A549 (cell line): ENCODE results near the gene RUFY1. TPM values are rescaled to one million over a fixed set of nuclear protein-coding genes. Genes with fewer than 3 reads are reported as not detected.
"Not testable (repeated sequence)": the region's sequence is repeated elsewhere in the genome, so short reads cannot be mapped to it uniquely, and the experiment has no call there.

Source experiments
- ATAC-seq, 2 experiments: fragments of 200-7000 bp in 1 of 2; fragments of >200 bp in 1 of 2; cut with Nextera tagmentation in 1 of 2; cut with Tn5 transposase in 1 of 2; 3 replicates each; pipeline versions ENCODE4 v1.8.0 to v1.9.1; 2018 to 2020; ENCODE audit warnings: mild to moderate bottlenecking in 1 of 2, moderate library complexity in 1 of 2
- CTCF ChIA-PET: fragments of 300-600 bp; sonication (Branson Sonifier 250); formaldehyde crosslinking; extraction: SDS; loops from one replicate; lab custom pipeline; 2021; ENCODE audit warnings: antibody characterized with exemption, inconsistent platforms; lab: Yijun Ruan, JAX
- POLR2A ChIA-PET: fragments of 350-600 bp; formaldehyde crosslinking; extraction: SDS; loops from one replicate; lab custom pipeline; 2021; ENCODE audit warnings: antibody characterized with exemption, inconsistent platforms; lab: Yijun Ruan, JAX
- DNase-seq, 2 experiments: peaks; one replicate each; pipeline versions ENCODE4 v3.0.0 to v3.0.0-alpha.2; 2011 to 2016; ENCODE audit warnings: low read depth in 1 of 2, low spot score in 1 of 2
- FAIRE-seq: peaks from 2 replicates; lab custom pipeline; 2011; peaks lifted over from hg19 to GRCh38; lab: Jason Lieb, UNC
- H3K27ac ChIP-seq, 2 experiments: fragments of >200 bp; sonication (Bioruptor Twin); formaldehyde crosslinking; 3 replicates each; pipeline ENCODE4 v1.5.1; 2016 to 2017
- H3K4me1 ChIP-seq: fragments of >200 bp; sonication (Bioruptor Twin); formaldehyde crosslinking; 3 replicates; pipeline ENCODE4 v1.6.1; 2016
- H3K4me2 ChIP-seq: fragments of >200 bp; sonication (Bioruptor Twin); formaldehyde crosslinking; 3 replicates; pipeline ENCODE4 v1.6.1; 2016
- H3K4me3 ChIP-seq: fragments of >200 bp; sonication (Bioruptor Twin); formaldehyde crosslinking; 3 replicates; pipeline ENCODE4 v1.5.1; 2016
- H3K9me3 ChIP-seq: fragments of >200 bp; sonication (Bioruptor Twin); formaldehyde crosslinking; 3 replicates; pipeline ENCODE4 v1.6.1; 2016
- CEBPB ChIP-seq, 2 experiments: fragments of >200 bp in 1 of 2; sonication (Bioruptor Twin) in 1 of 2; formaldehyde crosslinking in 1 of 2; IDR thresholded peaks; 2 replicates each; pipeline ENCODE4 v1.6.1; 2012 to 2016
- EHF ChIP-seq: fragments of 250-450 bp; sonication (Bioruptor Pico); IDR thresholded peaks from 2 replicates; pipeline ENCODE4 v1.5.0; 2020; ENCODE audit warnings: mild to moderate bottlenecking
- ESRRA ChIP-seq: fragments of 150-350 bp; IDR thresholded peaks from 2 replicates; pipeline ENCODE4 v1.6.1; 2014; ENCODE audit warnings: mild to moderate bottlenecking, low read length, borderline replicate concordance
- FOSB ChIP-seq: fragments of 250-450 bp; sonication (Bioruptor Pico); IDR thresholded peaks from 2 replicates; pipeline ENCODE4 v1.5.0; 2020; ENCODE audit warnings: mild to moderate bottlenecking, moderate library complexity
- FOXS1 ChIP-seq: fragments of 250-450 bp; sonication (Bioruptor Pico); IDR thresholded peaks from 2 replicates; pipeline ENCODE4 v1.5.0; 2020; ENCODE audit warnings: mild to moderate bottlenecking, moderate library complexity
- HEYL ChIP-seq: fragments of 250-450 bp; sonication (Bioruptor Pico); IDR thresholded peaks from 2 replicates; pipeline ENCODE4 v1.8.0; 2021; ENCODE audit warnings: mild to moderate bottlenecking, moderate library complexity
- JUN ChIP-seq, 2 experiments: fragments of >200 bp; sonication (Bioruptor Twin); formaldehyde crosslinking; IDR thresholded peaks; 2 replicates in 1 of 2; 3 replicates in 1 of 2; pipeline ENCODE4 v1.6.1; 2016 to 2017
- MAZ ChIP-seq: fragments of 150-350 bp; IDR thresholded peaks from 2 replicates; pipeline ENCODE4 v1.6.1; 2014; ENCODE audit warnings: antibody characterized with exemption, low read depth, low read length, borderline replicate concordance
- MYC ChIP-seq: IDR thresholded peaks from 2 replicates; pipeline ENCODE4 v1.6.1; 2012; ENCODE audit warnings: mild to moderate bottlenecking, inconsistent platforms, low read length, improper control_type of control experiment, borderline replicate concordance
- NFE2L2 ChIP-seq: fragments of 150-350 bp; conservative IDR thresholded peaks from 2 replicates; pipeline ENCODE4 v1.6.1; 2014; ENCODE audit warnings: low read length
- SMC3 ChIP-seq: fragments of >200 bp; sonication (Bioruptor Twin); formaldehyde crosslinking; IDR thresholded peaks from 3 replicates; pipeline ENCODE4 v1.6.1; 2018; ENCODE audit warnings: inconsistent platforms
- TFCP2L1 ChIP-seq: fragments of 250-450 bp; sonication (Bioruptor Pico); IDR thresholded peaks from 2 replicates; pipeline ENCODE4 v1.5.0; 2021; ENCODE audit warnings: mild to moderate bottlenecking
- TP53 ChIP-seq: fragments of 250-450 bp; sonication (Bioruptor Pico); IDR thresholded peaks from 2 replicates; pipeline ENCODE4 v1.5.0; 2021; ENCODE audit warnings: mild to moderate bottlenecking, moderate library complexity
- ZSCAN20 ChIP-seq: fragments of 250-450 bp; sonication (Bioruptor Pico); IDR thresholded peaks from 2 replicates; pipeline ENCODE4 v1.8.0; 2022; ENCODE audit warnings: mild to moderate bottlenecking, moderate library complexity
- WGBS: methylation state at CpG from one replicate; pipeline ENCODE4 v1.1.6; 2017; ENCODE audit errors: missing lambda C conversion rate; 5-methylcytosine and 5-hydroxymethylcytosine counted together
- polyA plus RNA-seq, 4 experiments: library from polyadenylated mRNA; depleted of rRNA in 3 of 4; stranded (reverse); fragments of >200 nt; fragmentation: RNase III in 1 of 4; extraction: RNeasy Plus Mini Kit Qiagen cat#74134 plus additional on column Dnase treatment in 1 of 4; gene quantifications; 2 replicates in 3 of 4; 3 replicates in 1 of 4; pipeline ENCODE4 v1.2.3, GENCODE V29; 2011 to 2017
- TF ChIP-seq, protein P1 (sequence below): fragments of 150-350 bp; IDR thresholded peaks from 2 replicates; pipeline ENCODE4 v1.6.1; 2014; ENCODE audit warnings: low read depth, mild to moderate bottlenecking, low read length

RUFY1 gene
- polyA plus RNA-seq, 2 of the 4 experiments (the other 2 are of a cell fraction) = 33.7 to 39.5 TPM

DNA sequence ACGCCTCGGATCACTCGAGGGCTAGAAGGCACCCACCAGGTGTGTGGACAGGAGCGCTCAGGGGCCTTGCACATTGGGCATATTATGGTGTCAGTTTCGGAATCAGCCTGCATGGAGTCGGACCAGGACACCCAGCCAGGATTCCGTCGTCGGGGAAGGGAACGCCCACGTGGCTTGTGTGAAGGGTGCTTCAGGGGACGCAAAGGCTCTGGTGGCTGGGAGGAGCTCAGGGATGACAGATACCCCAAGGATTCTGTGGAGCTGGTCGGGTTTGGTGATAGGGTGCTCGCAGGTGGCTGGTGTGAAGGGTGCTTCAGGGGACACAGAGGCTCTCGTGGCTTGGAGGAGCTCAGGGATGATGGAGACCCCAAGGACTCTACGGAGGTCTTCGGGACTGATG lies 92.3 kb downstream of the RUFY1 start:
- ATAC-seq, FAIRE-seq, H3K9me3 ChIP-seq, H3K4me2 ChIP-seq, POLR2A ChIA-PET, H3K4me3 ChIP-seq, DNase-seq, H3K4me1 ChIP-seq, H3K27ac ChIP-seq: not testable (repeated sequence)
- 73% methylated on average over 14 of the region's 17 CpGs for WGBS
- CTCF ChIA-PET = interaction anchor here (1.3 kb wide), 1 partner anchor 25 kb away, joined by 3 read pairs; no protein-coding TSS in a partner anchor

DNA sequence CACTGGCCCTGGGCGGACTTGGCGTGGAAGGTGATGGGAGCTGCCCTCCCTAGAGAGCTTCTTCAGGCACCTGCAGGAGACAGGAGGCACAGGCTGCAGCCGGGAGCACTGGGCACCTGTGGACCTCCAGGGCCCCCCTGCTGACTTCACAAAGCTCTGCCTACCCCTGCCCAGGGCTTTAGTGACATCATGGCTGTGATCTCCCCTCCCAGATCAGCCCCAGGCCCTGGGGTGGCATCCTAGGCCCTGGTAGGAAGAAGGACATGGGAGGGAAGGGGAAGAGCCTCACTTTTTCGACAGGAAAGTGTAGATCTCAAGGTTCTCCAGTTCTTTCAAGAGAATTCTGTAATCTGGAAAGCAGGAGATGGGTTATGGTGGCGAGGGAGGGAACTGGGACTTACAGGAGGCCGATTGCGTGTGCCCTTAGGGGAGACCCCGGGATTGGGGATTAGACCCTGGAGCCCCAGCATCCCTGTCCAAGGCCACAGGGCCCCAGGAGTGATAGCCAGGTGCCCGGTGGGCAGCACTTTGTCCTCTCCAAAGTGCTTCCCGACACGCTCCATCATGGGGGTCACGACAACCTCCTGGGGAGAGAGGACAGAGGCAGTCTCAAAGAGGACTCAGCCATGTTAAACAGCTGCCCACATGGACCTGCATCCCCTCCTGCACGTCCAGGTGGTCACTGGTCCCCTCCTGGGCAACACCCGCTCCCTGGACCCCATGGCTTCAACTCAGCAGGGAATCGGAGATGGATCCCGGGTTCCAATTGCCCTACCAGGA lies 93.0 kb downstream of the RUFY1 start:
- H3K27ac ChIP-seq, POLR2A ChIA-PET, FAIRE-seq, H3K9me3 ChIP-seq, H3K4me1 ChIP-seq, DNase-seq, H3K4me2 ChIP-seq, H3K4me3 ChIP-seq: not testable (repeated sequence)
- CTCF ChIA-PET = interaction anchor here (1.3 kb wide), 1 partner anchor 24 kb away, joined by 3 read pairs; no protein-coding TSS in a partner anchor
- ATAC-seq = peak in 1 of 2 experiments; percentile 12; a peak in 2 of 6 replicates
- WGBS = 64% methylated on average over 13 of the region's 16 CpGs

DNA sequence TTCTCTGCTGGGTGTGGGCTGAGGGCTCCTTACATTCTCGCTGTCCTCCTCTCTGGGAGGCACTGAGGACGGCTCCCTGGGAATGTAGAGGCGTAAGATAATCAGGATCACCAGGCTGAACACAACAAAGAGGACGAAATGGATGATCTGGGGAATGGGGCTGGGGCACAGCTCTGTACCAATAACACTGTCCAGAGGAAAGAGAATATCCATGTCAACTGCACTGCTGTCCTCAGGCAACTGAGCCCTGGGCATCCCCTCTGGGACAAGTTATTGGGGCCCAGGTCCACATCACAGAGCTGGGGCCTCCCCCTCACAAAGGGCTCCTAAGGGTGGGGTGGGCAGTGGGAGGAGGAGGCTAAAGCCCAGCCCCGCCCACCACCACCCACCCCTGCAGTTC lies 94.4 kb downstream of the RUFY1 start:
- FAIRE-seq, CTCF ChIA-PET, H3K4me3 ChIP-seq, DNase-seq, H3K4me2 ChIP-seq, H3K4me1 ChIP-seq, POLR2A ChIA-PET, H3K9me3 ChIP-seq, H3K27ac ChIP-seq: not testable (repeated sequence)
- WGBS = 56% methylated on average over 4 of the region's 5 CpGs
- peak; percentile 35 to 56; a peak in 4 of 6 replicates for ATAC-seq

DNA sequence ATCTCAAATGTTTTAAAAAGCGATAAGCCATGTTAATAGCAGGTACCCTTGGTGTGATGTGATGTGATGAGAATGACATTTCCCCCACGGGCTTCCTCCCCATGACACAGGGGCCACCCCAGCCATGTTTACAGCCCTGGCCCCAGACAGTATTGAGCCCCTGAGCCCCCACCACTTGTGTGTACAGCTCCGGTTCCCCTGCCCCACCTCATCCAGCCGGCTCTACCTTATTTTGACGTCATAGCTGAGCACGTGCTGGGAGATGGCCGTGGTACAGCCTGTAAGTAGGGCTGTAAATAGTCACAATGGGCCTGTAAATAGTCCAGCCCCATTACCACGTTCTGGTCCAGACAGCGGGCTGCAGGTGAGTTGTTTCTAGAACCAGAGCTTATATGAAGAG lies 98.1 kb downstream of the RUFY1 start:
- DNase-seq (no peak), ATAC-seq (no peak), FAIRE-seq (no peak)
- ChIA-PET POLR2A (no interaction called here), CTCF (interaction anchor here (0.7 kb wide), 1 partner anchor 25 kb away, joined by 3 read pairs; the partner anchor contains the start of gene HNRNPH1)
- Histone ChIP-seq H3K27ac (no peak overlapping the region), H3K4me1 (no peaks in the 10 kb centered on the region), H3K4me2 (no peak overlapping the region), H3K9me3 (no peaks in the 10 kb centered on the region), H3K4me3 (no peak overlapping the region)
- TF ChIP-seq ESRRA (no peak), FOXS1 (CRISPR knock-in tag) (no peak), ZSCAN20 (CRISPR knock-in tag) (no peak), CEBPB (IDR thresholded peaks at IDR 0.05) (no peak), HEYL (CRISPR knock-in tag) (no peak), EHF (no peak), JUN (IDR thresholded peaks at IDR 0.05) (no peak), FOSB (CRISPR knock-in tag) (no peak), TP53 (CRISPR knock-in tag) (no peak), SMC3 (no peak), MAZ (no peak), TFCP2L1 (no peak), NFE2L2 (no peak), MYC (no peak)
- TF ChIP-seq, protein P1, sequence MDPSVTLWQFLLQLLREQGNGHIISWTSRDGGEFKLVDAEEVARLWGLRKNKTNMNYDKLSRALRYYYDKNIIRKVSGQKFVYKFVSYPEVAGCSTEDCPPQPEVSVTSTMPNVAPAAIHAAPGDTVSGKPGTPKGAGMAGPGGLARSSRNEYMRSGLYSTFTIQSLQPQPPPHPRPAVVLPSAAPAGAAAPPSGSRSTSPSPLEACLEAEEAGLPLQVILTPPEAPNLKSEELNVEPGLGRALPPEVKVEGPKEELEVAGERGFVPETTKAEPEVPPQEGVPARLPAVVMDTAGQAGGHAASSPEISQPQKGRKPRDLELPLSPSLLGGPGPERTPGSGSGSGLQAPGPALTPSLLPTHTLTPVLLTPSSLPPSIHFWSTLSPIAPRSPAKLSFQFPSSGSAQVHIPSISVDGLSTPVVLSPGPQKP = no peak
- WGBS = 72% methylated on average over 9 of the region's 9 CpGs

- CTCF ChIA-PET = interaction anchor here (0.7 kb wide), 1 partner anchor 26 kb away, joined by 3 read pairs; the partner anchor contains the start of gene HNRNPH1
- 68% methylated on average over 10 of the region's 10 CpGs for WGBS
- H3K4me1 ChIP-seq, H3K9me3 ChIP-seq, ATAC-seq, H3K27ac ChIP-seq, POLR2A ChIA-PET, H3K4me3 ChIP-seq, H3K4me2 ChIP-seq, DNase-seq, FAIRE-seq: not testable (repeated sequence)
Observed at GRCh38 chr5:179649166-179649703, 98.9 kb downstream of the RUFY1 start.

GRCh38 chr5:179650245-179650644 lies 99.9 kb downstream of the RUFY1 start:
- H3K4me2 ChIP-seq, CTCF ChIA-PET, H3K27ac ChIP-seq, DNase-seq, H3K9me3 ChIP-seq, H3K4me3 ChIP-seq, ATAC-seq, FAIRE-seq, POLR2A ChIA-PET, H3K4me1 ChIP-seq: not testable (repeated sequence)
- WGBS = 83% methylated on average over 21 of the region's 26 CpGs

GRCh38 chr5:179653135-179653534 lies 102.8 kb downstream of the RUFY1 start:
- FAIRE-seq, ATAC-seq, DNase-seq, H3K9me3 ChIP-seq, H3K4me2 ChIP-seq, H3K4me1 ChIP-seq, H3K27ac ChIP-seq, H3K4me3 ChIP-seq, POLR2A ChIA-PET, CTCF ChIA-PET: not testable (repeated sequence)
- WGBS = 76% methylated on average over 2 of the region's 2 CpGs
